Measurements from ENCODE around the gene NIPAL3.

The NIPAL3 gene

GRCh38 chr1:24391882-24392603, 23.6 kb upstream of the NIPAL3 start:
- peak; percentile 77 for DNase-seq (ENCODE audit: low spot score)

- DNase-seq (ENCODE audit: low spot score): no peak
Measured at GRCh38 chr1:24392604-24392946, 23.0 kb upstream of the NIPAL3 start.

- DNase-seq (ENCODE audit: low spot score): no peak
Measured at GRCh38 chr1:24392982-24393650, 22.5 kb upstream of the NIPAL3 start.

GRCh38 chr1:24393892-24394291, 21.7 kb upstream of the NIPAL3 start:
- no peak for DNase-seq (ENCODE audit: low spot score)

GRCh38 chr1:24400065-24400464, 15.5 kb upstream of the NIPAL3 start:
- DNase-seq (ENCODE audit: low spot score): no peak

GRCh38 chr1:24403806-24404205, 11.8 kb upstream of the NIPAL3 start:
- DNase-seq (ENCODE audit: low spot score): peak; percentile 41

GRCh38 chr1:24406788-24407187, 8.8 kb upstream of the NIPAL3 start:
- no peak for DNase-seq (ENCODE audit: low spot score)

- no peak for DNase-seq (ENCODE audit: low spot score)
Measured at GRCh38 chr1:24409535-24409934, 6.1 kb upstream of the NIPAL3 start.

- DNase-seq (ENCODE audit: low spot score): no peak
Measured at GRCh38 chr1:24410750-24411149, 4.9 kb upstream of the NIPAL3 start.

GRCh38 chr1:24411963-24412362, 3.6 kb upstream of the NIPAL3 start:
- no peak for DNase-seq (ENCODE audit: low spot score)

GRCh38 chr1:24412408-24412807, 3.2 kb upstream of the NIPAL3 start:
- no peak for DNase-seq (ENCODE audit: low spot score)

GRCh38 chr1:24413350-24414163, 2.0 kb upstream of the NIPAL3 start, which contains the start of gene STPG1:
STPG1 (minus strand) TSS chr1:24413782; CDS start chr1:24401388, 12,394 bp downstream.
- DNase-seq (ENCODE audit: low spot score): peak; percentile 87

- no peak for DNase-seq (ENCODE audit: low spot score)
Measured at GRCh38 chr1:24414775-24415333, 748 bp upstream of the NIPAL3 start.

GRCh38 chr1:24415910-24416665, 486 bp downstream of the NIPAL3 start:
- peak; percentile 37 for DNase-seq (ENCODE audit: low spot score)

GRCh38 chr1:24416666-24417391, 1.2 kb downstream of the NIPAL3 start:
- DNase-seq (ENCODE audit: low spot score): no peak

GRCh38 chr1:24417681-24418080, 2.1 kb downstream of the NIPAL3 start:
- no peak for DNase-seq (ENCODE audit: low spot score)

- peak; percentile 81 for DNase-seq (ENCODE audit: low spot score)
Measured at GRCh38 chr1:24418898-24419628, 3.5 kb downstream of the NIPAL3 start.

GRCh38 chr1:24420547-24420946, 4.9 kb downstream of the NIPAL3 start:
- no peak for DNase-seq (ENCODE audit: low spot score)

- DNase-seq (ENCODE audit: low spot score): no peak
Measured at GRCh38 chr1:24421502-24421901, 5.9 kb downstream of the NIPAL3 start.

GRCh38 chr1:24424207-24424606, 8.6 kb downstream of the NIPAL3 start:
- DNase-seq (ENCODE audit: low spot score): no peak
